Activated CD8-positive, alpha-beta T cell treated with anti-CD3 and anti-CD28 coated beads for 36 hours (primary cell): Measurements from ENCODE around the gene SUPV3L1. TPM values are rescaled to one million over a fixed set of nuclear protein-coding genes. Genes with fewer than 3 reads are reported as not detected.

Experiments used
- ATAC-seq: fragments of 200-7000 bp; cut with Tn5 transposase; one replicate; pipeline ENCODE4 v1.10.0; 2021; ENCODE audit warnings: mild to moderate bottlenecking, moderate library complexity
- CTCF ChIA-PET: fragments of 350-600 bp; sonication (Branson Sonifier 250); formaldehyde crosslinking; loops from one replicate; lab custom pipeline; 2021; ENCODE audit warnings: antibody characterized with exemption; lab: Charles Lee
- POLR2A ChIA-PET: fragments of 350-600 bp; sonication (Branson Sonifier 250); formaldehyde crosslinking; loops from one replicate; lab custom pipeline; 2021; ENCODE audit warnings: antibody characterized with exemption; lab: Charles Lee
- DNase-seq: peaks from one replicate; pipeline ENCODE4 v3.0.0-alpha.2; 2020
- H3K27ac Mint-ChIP-seq: one replicate; pipeline ENCODE4 v1.8.0; 2021; ENCODE audit warnings: mild to moderate bottlenecking, mixed read lengths
- H3K27me3 Mint-ChIP-seq: one replicate; pipeline ENCODE4 v1.8.0; 2021; ENCODE audit warnings: mixed read lengths
- H3K36me3 Mint-ChIP-seq: one replicate; pipeline ENCODE4 v1.8.0; 2021; ENCODE audit warnings: low read depth, mixed read lengths
- H3K4me1 Mint-ChIP-seq: one replicate; pipeline ENCODE4 v1.8.0; 2021; ENCODE audit warnings: low read depth, mixed read lengths
- H3K4me3 Mint-ChIP-seq: one replicate; pipeline ENCODE4 v1.8.0; 2021; ENCODE audit warnings: mild to moderate bottlenecking, moderate library complexity, mixed read lengths
- H3K9me3 Mint-ChIP-seq: one replicate; pipeline ENCODE4 v1.8.0; 2021; ENCODE audit warnings: mixed read lengths
- intact Hi-C: fragments of 100-400 bp; cut with micrococcal nuclease; formaldehyde crosslinking; loops from one replicate; pipeline ENCODE4 v1.10.0; 2022
- total RNA-seq, 2 experiments: library from RNA; stranded (reverse); gene quantifications; one replicate each; pipeline ENCODE4 v1.2.3, GENCODE V29; 2021
- TF ChIP-seq, protein P1 (sequence below): fragments of 200-600 bp; IDR thresholded peaks from one replicate; pipeline ENCODE4 v1.8.0; 2022; ENCODE audit warnings: antibody characterized with exemption, mild to moderate bottlenecking

The SUPV3L1 gene
- total RNA-seq, 2 experiments from 2014 or later, result 37.6 to 42.7 TPM

DNA sequence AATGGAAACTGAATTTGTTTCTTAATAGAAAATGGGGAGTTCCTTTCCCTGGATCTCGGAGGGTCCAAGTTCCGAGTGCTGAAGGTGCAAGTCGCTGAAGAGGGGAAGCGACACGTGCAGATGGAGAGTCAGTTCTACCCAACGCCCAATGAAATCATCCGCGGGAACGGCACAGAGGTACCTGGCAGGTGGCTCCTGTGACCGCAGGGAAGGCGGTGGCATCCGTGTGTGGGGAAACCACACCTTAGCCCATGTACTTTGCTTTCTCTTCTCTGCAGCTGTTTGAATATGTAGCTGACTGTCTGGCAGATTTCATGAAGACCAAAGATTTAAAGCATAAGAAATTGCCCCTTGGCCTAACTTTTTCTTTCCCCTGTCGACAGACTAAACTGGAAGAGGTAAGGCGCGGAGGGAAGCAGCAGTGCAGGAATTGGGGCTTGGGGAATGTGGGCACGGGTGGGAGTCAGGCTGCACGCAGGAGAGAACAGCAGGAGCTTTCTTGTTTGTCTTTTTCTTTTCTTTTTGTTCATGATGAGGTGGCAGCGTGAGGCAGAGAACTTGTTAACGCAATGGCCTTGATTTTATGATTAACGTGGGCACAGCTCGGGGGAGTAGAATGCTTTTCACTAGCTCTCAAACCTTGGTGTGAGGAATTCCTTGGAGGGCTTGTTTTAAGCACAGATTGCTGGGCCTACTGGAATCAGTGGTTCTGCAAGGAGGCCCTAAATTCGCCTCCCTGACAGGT is 52.9 kb downstream of the SUPV3L1 start:
- intact Hi-C loops, result no loop called here
- H3K4me1 Mint-ChIP-seq, result peaks cover 40% of the 10 kb centered on the region
- H3K4me3 Mint-ChIP-seq, result no peak overlapping the region
- TF ChIP-seq, protein P1, sequence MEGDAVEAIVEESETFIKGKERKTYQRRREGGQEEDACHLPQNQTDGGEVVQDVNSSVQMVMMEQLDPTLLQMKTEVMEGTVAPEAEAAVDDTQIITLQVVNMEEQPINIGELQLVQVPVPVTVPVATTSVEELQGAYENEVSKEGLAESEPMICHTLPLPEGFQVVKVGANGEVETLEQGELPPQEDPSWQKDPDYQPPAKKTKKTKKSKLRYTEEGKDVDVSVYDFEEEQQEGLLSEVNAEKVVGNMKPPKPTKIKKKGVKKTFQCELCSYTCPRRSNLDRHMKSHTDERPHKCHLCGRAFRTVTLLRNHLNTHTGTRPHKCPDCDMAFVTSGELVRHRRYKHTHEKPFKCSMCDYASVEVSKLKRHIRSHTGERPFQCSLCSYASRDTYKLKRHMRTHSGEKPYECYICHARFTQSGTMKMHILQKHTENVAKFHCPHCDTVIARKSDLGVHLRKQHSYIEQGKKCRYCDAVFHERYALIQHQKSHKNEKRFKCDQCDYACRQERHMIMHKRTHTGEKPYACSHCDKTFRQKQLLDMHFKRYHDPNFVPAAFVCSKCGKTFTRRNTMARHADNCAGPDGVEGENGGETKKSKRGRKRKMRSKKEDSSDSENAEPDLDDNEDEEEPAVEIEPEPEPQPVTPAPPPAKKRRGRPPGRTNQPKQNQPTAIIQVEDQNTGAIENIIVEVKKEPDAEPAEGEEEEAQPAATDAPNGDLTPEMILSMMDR, result no peak
- H3K27ac Mint-ChIP-seq, result peak overlapping the region; percentile 17
- CTCF ChIA-PET, result interaction anchor here (0.9 to 3.2 kb wide), 6 partner anchors 10 to 176 kb away, joined by 3 to 12 read pairs (median 4); no protein-coding TSS in a partner anchor
- no peaks in the 10 kb centered on the region for H3K9me3 Mint-ChIP-seq
- H3K36me3 Mint-ChIP-seq, result no peaks in the 10 kb centered on the region
- POLR2A ChIA-PET, result interaction anchor here (0.9 kb wide), 1 partner anchor 10 kb away, joined by 4 read pairs; no protein-coding TSS in a partner anchor
- H3K27me3 Mint-ChIP-seq, result no peaks in the 10 kb centered on the region
- ATAC-seq (no peak), DNase-seq (no peak)

DNA sequence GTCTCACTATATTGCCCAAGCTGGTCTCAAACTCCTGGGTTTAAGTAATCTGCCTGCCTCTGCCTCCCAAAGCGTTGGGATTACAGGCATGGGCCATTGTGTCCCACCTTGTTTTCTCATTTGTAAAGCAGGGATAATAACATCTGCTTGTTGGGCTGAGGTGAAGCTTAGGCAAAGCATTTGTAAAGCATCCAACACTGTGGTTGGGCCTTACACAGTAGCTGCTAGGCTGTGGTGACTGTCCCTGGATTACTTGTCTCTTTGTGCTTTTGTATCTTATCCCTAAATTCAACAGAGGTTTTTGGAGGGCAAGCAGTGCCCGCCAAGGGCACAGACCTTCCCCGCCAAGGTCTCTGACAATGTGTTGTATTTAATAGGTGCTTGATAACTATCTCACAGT is 54.4 kb downstream of the SUPV3L1 start:
- CTCF ChIA-PET, result interaction anchor here (1.4 to 7.1 kb wide), 3 partner anchors 12 to 174 kb away, joined by 4 to 96 read pairs (median 5); no protein-coding TSS in a partner anchor
- Mint-ChIP-seq H3K27me3 (no peaks in the 10 kb centered on the region), H3K27ac (no peak overlapping the region), H3K9me3 (no peaks in the 10 kb centered on the region), H3K4me3 (no peak overlapping the region), H3K36me3 (no peaks in the 10 kb centered on the region), H3K4me1 (peaks cover 25% of the 10 kb centered on the region)
- intact Hi-C loops, result no loop called here
- TF ChIP-seq, protein P1, result no peak
- no peak for ATAC-seq
- DNase-seq, result no peak
- POLR2A ChIA-PET, result no interaction called here

DNA sequence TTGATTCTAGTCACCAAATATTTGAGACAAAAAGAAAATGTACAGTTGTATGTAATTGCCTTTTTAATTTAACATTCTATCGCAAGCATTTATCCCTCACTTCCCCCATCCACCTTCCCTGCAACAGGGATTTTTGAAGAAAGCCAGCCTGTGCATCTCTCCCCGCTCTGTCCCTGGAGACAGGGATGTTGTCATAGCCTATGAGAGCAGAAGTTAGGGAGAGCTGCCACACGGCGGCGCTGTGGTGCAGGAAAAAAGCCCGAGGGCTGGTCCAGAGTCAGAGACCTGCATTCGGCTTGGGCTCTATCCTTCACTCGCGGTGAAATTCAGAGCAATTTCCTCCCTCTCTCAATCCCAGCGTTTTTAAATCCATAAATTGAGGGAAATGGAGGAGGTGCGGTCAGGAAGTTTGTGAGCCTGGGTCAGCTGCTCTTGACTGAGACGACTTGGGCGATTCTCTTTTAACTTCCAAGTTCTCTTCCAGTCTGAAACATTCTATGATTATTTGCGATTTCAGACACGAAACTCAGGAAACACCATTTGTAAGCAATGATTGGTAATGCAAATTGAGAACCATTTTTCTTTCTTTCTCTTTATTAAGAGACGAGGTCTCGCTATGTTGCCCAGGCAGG is 57.6 kb downstream of the SUPV3L1 start:
- POLR2A ChIA-PET, result interaction anchor here (0.9 kb wide), 1 partner anchor 153 kb away, joined by 3 read pairs; no protein-coding TSS in a partner anchor
- ATAC-seq, result peak; percentile 99

DNA sequence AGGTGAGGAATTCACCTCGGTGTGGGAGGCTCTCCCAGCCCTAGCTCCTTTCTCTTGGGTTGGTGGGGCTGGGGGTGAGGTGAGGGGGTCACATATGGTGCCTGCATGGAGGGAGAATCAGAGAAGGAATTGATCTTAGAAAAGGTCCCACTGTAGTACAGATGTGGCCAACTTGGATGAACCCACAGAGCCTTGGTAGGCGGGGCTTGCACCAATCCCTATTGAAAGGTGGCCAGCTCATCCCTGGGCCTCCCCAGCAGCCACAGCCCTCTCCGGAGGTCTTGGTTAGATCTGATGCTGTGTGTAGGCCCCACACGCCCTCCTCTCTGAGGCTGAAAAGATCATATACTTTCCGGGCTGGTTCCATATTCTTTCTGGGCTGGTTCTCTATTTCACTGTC is 59.1 kb downstream of the SUPV3L1 start:
- Mint-ChIP-seq H3K4me1 (peaks cover 8% of the 10 kb centered on the region), H3K4me3 (no peak overlapping the region), H3K27ac (no peak overlapping the region), H3K9me3 (no peaks in the 10 kb centered on the region), H3K36me3 (no peaks in the 10 kb centered on the region), H3K27me3 (no peaks in the 10 kb centered on the region)
- DNase-seq, result no peak
- TF ChIP-seq, protein P1, result no peak
- no peak for ATAC-seq
- intact Hi-C loops, result loop anchor here (5.0 kb wide), 1 partner anchor 268 kb away; no protein-coding TSS in a partner anchor
- ChIA-PET CTCF (interaction anchor here (0.6 to 7.1 kb wide), 11 partner anchors 7 to 179 kb away, joined by 3 to 96 read pairs (median 4); no protein-coding TSS in a partner anchor), POLR2A (no interaction called here)

More for the DNA sequence above, 57.6 kb downstream of the SUPV3L1 start:
- Mint-ChIP-seq H3K36me3 (no peaks in the 10 kb centered on the region), H3K4me3 (no peak overlapping the region), H3K9me3 (no peaks in the 10 kb centered on the region), H3K27ac (no peak overlapping the region), H3K27me3 (no peaks in the 10 kb centered on the region), H3K4me1 (peaks cover 15% of the 10 kb centered on the region)
- TF ChIP-seq, protein P1, result peak; percentile 91
- CTCF ChIA-PET, result interaction anchor here (0.8 to 7.1 kb wide), 18 partner anchors 8 to 278 kb away, joined by 3 to 96 read pairs (median 4); no protein-coding TSS in a partner anchor
- DNase-seq, result peak; percentile 93
- intact Hi-C loops, result loop anchor here (2.0 to 5.0 kb wide), 2 partner anchors 157 to 270 kb away; no protein-coding TSS in a partner anchor
